Endothelial cell of umbilical vein (primary cell): ENCODE data around the gene M6PR.

Experiments used
- CTCF ChIP-seq, 2 donors: IDR thresholded peaks; 1 replicate in 1 of 2; 2 replicates in 1 of 2; pipeline ENCODE4 v1.5.1; 2011; ENCODE audit warnings: low read length in 2 of 2, mild to moderate bottlenecking in 2 of 2, moderate library complexity in 2 of 2, control low read depth in 1 of 2, inconsistent platforms in 1 of 2, low read depth in 1 of 2; ENCODE audit not compliant: insufficient read depth in 1 of 2; ENCODE audit errors: extremely low read depth in 1 of 2
- EZH2 ChIP-seq: IDR thresholded peaks from 2 replicates; pipeline ENCODE4 v1.6.1; 2012; ENCODE audit warnings: borderline replicate concordance, low read depth, mild to moderate bottlenecking, moderate library complexity, low read length, inconsistent platforms; ENCODE audit not compliant: severe bottlenecking
- JUN ChIP-seq: IDR thresholded peaks from 2 replicates; pipeline ENCODE4 v1.6.1; 2011; ENCODE audit warnings: borderline replicate concordance, low read depth; ENCODE audit not compliant: insufficient read length, insufficient read depth
- MAX ChIP-seq: IDR thresholded peaks from 2 replicates; pipeline ENCODE4 v1.6.1; 2011; ENCODE audit not compliant: insufficient read depth, insufficient read length
- MYC ChIP-seq: IDR thresholded peaks from one replicate; pipeline ENCODE4 v1.6.1; 2011; ENCODE audit warnings: mild to moderate bottlenecking, low read depth, low read length
- POLR2A ChIP-seq: IDR thresholded peaks from 2 replicates; pipeline ENCODE4 v1.6.1; 2012; ENCODE audit warnings: low read depth, mild to moderate bottlenecking, control low read depth, low read length
- POLR2AphosphoS5 ChIP-seq: IDR thresholded peaks from 2 replicates; pipeline ENCODE4 v1.6.1; 2012; ENCODE audit warnings: low read depth, mild to moderate bottlenecking, control low read depth, low read length, moderate library complexity; ENCODE audit not compliant: insufficient read depth

- no peak for TF ChIP-seq EZH2
- no peak for TF ChIP-seq CTCF (IDR thresholded peaks at IDR 0.05; ENCODE audit: extremely low read depth in 1 of 2, insufficient read depth in 1 of 2, low read depth in 1 of 2, low read length in 2 of 2)
- no peak for TF ChIP-seq JUN
- TF ChIP-seq POLR2AphosphoS5: no peak
- no peak for TF ChIP-seq MYC
- TF ChIP-seq POLR2A: no peak
- TF ChIP-seq MAX: no peak
These were observed 49.6 kb downstream of the M6PR start for GRCh38 chr12:8899830-8900229.
